ENCODE data around the gene CMTM3. TPM values are rescaled to one million over a fixed set of nuclear protein-coding genes. Genes with fewer than 3 reads are reported as not detected.

The CMTM3 gene
- total RNA-seq, 1 donor from 2014 or later: 18.3 TPM

GRCh38 chr16:66574531-66574930 is 30.0 kb upstream of the CMTM3 start:
- Histone ChIP-seq H3K4me2 (no peak overlapping the region), H3K27me3 (peaks cover 25% of the 10 kb centered on the region), H3K4me1 (no peaks in the 10 kb centered on the region), H3K9ac (no peak overlapping the region), H3K4me3 (no peak overlapping the region), H4K20me1 (ENCODE audit: low read depth) (no peaks in the 10 kb centered on the region), H3K36me3 (no peaks in the 10 kb centered on the region), H3K79me2 (ENCODE audit: low read depth) (no peaks in the 10 kb centered on the region), H3K27ac (no peak overlapping the region), H2AFZ (replicated peaks) (no peak overlapping the region), H3F3A (ENCODE audit: low read depth) (peaks cover 4% of the 10 kb centered on the region), H3K9me3 (ENCODE audit: low read depth) (no peaks in the 10 kb centered on the region)
- Mint-ChIP-seq H3K36me3 (no peaks in the 10 kb centered on the region), H3K9me3 (no peaks in the 10 kb centered on the region), H3K4me3 (no peak overlapping the region), H3K4me1 (peaks cover under 1% of the 10 kb centered on the region), H3K27ac (no peak overlapping the region), H3K27me3 (ENCODE audit: insufficient read depth, low read depth) (peaks cover 11% of the 10 kb centered on the region)
- TF ChIP-seq EZH2 (IDR thresholded peaks at IDR 0.05) (no peak), CTCF (IDR thresholded peaks at IDR 0.05) (no peak)
- DNase-seq (ENCODE audit: low spot score): no peak

- Mint-ChIP-seq H3K27ac (no peak overlapping the region), H3K9me3 (no peaks in the 10 kb centered on the region), H3K4me1 (peaks cover 2% of the 10 kb centered on the region), H3K4me3 (no peak overlapping the region), H3K36me3 (no peaks in the 10 kb centered on the region), H3K27me3 (ENCODE audit: insufficient read depth, low read depth) (peaks cover 11% of the 10 kb centered on the region)
- H3K9me3 ChIP-seq (ENCODE audit: low read depth): no peaks in the 10 kb centered on the region
- peaks cover 4% of the 10 kb centered on the region for H3F3A ChIP-seq (ENCODE audit: low read depth)
- TF ChIP-seq EZH2phosphoT487 (IDR thresholded peaks at IDR 0.05): no peak
- no peak for TF ChIP-seq EZH2 (IDR thresholded peaks at IDR 0.05)
- no peak for TF ChIP-seq CTCF (IDR thresholded peaks at IDR 0.05)
- H3K79me2 ChIP-seq (ENCODE audit: low read depth): no peaks in the 10 kb centered on the region
- no peak overlapping the region for H3K4me2 ChIP-seq
- H3K9ac ChIP-seq: no peak overlapping the region
- DNase-seq (ENCODE audit: low spot score): no peak
- H3K4me3 ChIP-seq: no peak overlapping the region
- peaks cover 1% of the 10 kb centered on the region for H3K4me1 ChIP-seq
- H3K27ac ChIP-seq: no peak overlapping the region
- H3K36me3 ChIP-seq: no peaks in the 10 kb centered on the region
- no peak overlapping the region for H2AFZ ChIP-seq (replicated peaks)
- H3K27me3 ChIP-seq: peaks cover 31% of the 10 kb centered on the region
- no peaks in the 10 kb centered on the region for H4K20me1 ChIP-seq (ENCODE audit: low read depth)
Measured at GRCh38 chr16:66575060-66575459, 29.4 kb upstream of the CMTM3 start.

GRCh38 chr16:66576296-66576695 is 28.2 kb upstream of the CMTM3 start:
- Histone ChIP-seq H3K9ac (no peak overlapping the region), H3K79me2 (ENCODE audit: low read depth) (no peaks in the 10 kb centered on the region), H3K9me3 (ENCODE audit: low read depth) (no peaks in the 10 kb centered on the region), H3K4me2 (no peak overlapping the region), H3K27ac (no peak overlapping the region), H3K4me1 (peaks cover 13% of the 10 kb centered on the region), H4K20me1 (ENCODE audit: low read depth) (no peaks in the 10 kb centered on the region), H2AFZ (replicated peaks) (no peak overlapping the region), H3F3A (ENCODE audit: low read depth) (peaks cover 4% of the 10 kb centered on the region), H3K27me3 (peaks cover 32% of the 10 kb centered on the region), H3K4me3 (no peak overlapping the region), H3K36me3 (no peaks in the 10 kb centered on the region)
- H3K36me3 Mint-ChIP-seq: no peaks in the 10 kb centered on the region
- no peak overlapping the region for H3K4me3 Mint-ChIP-seq
- H3K9me3 Mint-ChIP-seq: no peaks in the 10 kb centered on the region
- no peak for DNase-seq (ENCODE audit: low spot score)
- H3K27ac Mint-ChIP-seq: no peak overlapping the region
- H3K27me3 Mint-ChIP-seq (ENCODE audit: insufficient read depth, low read depth): peaks cover 11% of the 10 kb centered on the region
- TF ChIP-seq EZH2phosphoT487 (IDR thresholded peaks at IDR 0.05) (no peak), CTCF (IDR thresholded peaks at IDR 0.05) (no peak), EZH2 (IDR thresholded peaks at IDR 0.05) (no peak)
- H3K4me1 Mint-ChIP-seq: peaks cover 14% of the 10 kb centered on the region
